Measurements from ENCODE around the gene TYW1B. TPM values are rescaled to one million over a fixed set of nuclear protein-coding genes. Genes with fewer than 3 reads are reported as not detected.
"Not testable (repeated sequence)": the region's sequence is repeated elsewhere in the genome, so short reads cannot be mapped to it uniquely, and the experiment has no call there.

Gene TYW1B
- total RNA-seq, 1 donor from 2014 or later: 5.7 TPM

GRCh38 chr7:72555238-72555637 lies 272.8 kb downstream of the TYW1B start:
- DNase-seq (ENCODE audit: low spot score, unreplicated experiment); H3K27ac Mint-ChIP-seq; H3K9me3 Mint-ChIP-seq (ENCODE audit: low read depth); H3K27me3 Mint-ChIP-seq; H3K36me3 Mint-ChIP-seq (ENCODE audit: insufficient read depth); H3K4me1 Mint-ChIP-seq (ENCODE audit: low read depth); H3K4me3 Mint-ChIP-seq (ENCODE audit: low read depth): not testable (repeated sequence)

- not testable (repeated sequence) for H3K4me3 Mint-ChIP-seq (ENCODE audit: low read depth); H3K4me1 Mint-ChIP-seq (ENCODE audit: low read depth); DNase-seq (ENCODE audit: low spot score, unreplicated experiment); H3K9me3 Mint-ChIP-seq (ENCODE audit: low read depth); H3K27ac Mint-ChIP-seq; H3K27me3 Mint-ChIP-seq; H3K36me3 Mint-ChIP-seq (ENCODE audit: insufficient read depth)
Measured at GRCh38 chr7:72554401-72554800, 273.6 kb downstream of the TYW1B start.

GRCh38 chr7:72550454-72550853 lies 277.5 kb downstream of the TYW1B start:
- not testable (repeated sequence) for H3K27me3 Mint-ChIP-seq; H3K9me3 Mint-ChIP-seq (ENCODE audit: low read depth); DNase-seq (ENCODE audit: low spot score, unreplicated experiment); H3K4me1 Mint-ChIP-seq (ENCODE audit: low read depth); H3K4me3 Mint-ChIP-seq (ENCODE audit: low read depth); H3K36me3 Mint-ChIP-seq (ENCODE audit: insufficient read depth); H3K27ac Mint-ChIP-seq

- not testable (repeated sequence) for DNase-seq (ENCODE audit: low spot score, unreplicated experiment); H3K9me3 Mint-ChIP-seq (ENCODE audit: low read depth); H3K27me3 Mint-ChIP-seq; H3K4me3 Mint-ChIP-seq (ENCODE audit: low read depth); H3K36me3 Mint-ChIP-seq (ENCODE audit: insufficient read depth); H3K4me1 Mint-ChIP-seq (ENCODE audit: low read depth); H3K27ac Mint-ChIP-seq
Measured at GRCh38 chr7:72546586-72547237, 281.3 kb downstream of the TYW1B start.

GRCh38 chr7:72544531-72544930 lies 283.5 kb downstream of the TYW1B start:
- H3K4me1 Mint-ChIP-seq (ENCODE audit: low read depth); DNase-seq (ENCODE audit: low spot score, unreplicated experiment); H3K36me3 Mint-ChIP-seq (ENCODE audit: insufficient read depth); H3K27ac Mint-ChIP-seq; H3K4me3 Mint-ChIP-seq (ENCODE audit: low read depth); H3K9me3 Mint-ChIP-seq (ENCODE audit: low read depth); H3K27me3 Mint-ChIP-seq: not testable (repeated sequence)

GRCh38 chr7:72540923-72541322 lies 287.1 kb downstream of the TYW1B start:
- Mint-ChIP-seq H3K36me3 (ENCODE audit: insufficient read depth) (no peaks in the 10 kb centered on the region), H3K27me3 (no peaks in the 10 kb centered on the region), H3K27ac (no peak overlapping the region), H3K4me1 (ENCODE audit: low read depth) (peaks cover 4% of the 10 kb centered on the region), H3K9me3 (ENCODE audit: low read depth) (no peaks in the 10 kb centered on the region), H3K4me3 (ENCODE audit: low read depth) (no peak overlapping the region)
- TF ChIP-seq CTCF (IDR thresholded peaks at IDR 0.05; ENCODE audit: unreplicated experiment): no peak
- DNase-seq (ENCODE audit: low spot score, unreplicated experiment): no peak

GRCh38 chr7:72540106-72540611 lies 287.8 kb downstream of the TYW1B start:
- Mint-ChIP-seq H3K9me3 (ENCODE audit: low read depth) (no peaks in the 10 kb centered on the region), H3K4me1 (ENCODE audit: low read depth) (peaks cover 4% of the 10 kb centered on the region), H3K27ac (no peak overlapping the region), H3K27me3 (no peaks in the 10 kb centered on the region), H3K4me3 (ENCODE audit: low read depth) (no peak overlapping the region), H3K36me3 (ENCODE audit: insufficient read depth) (no peaks in the 10 kb centered on the region)
- DNase-seq (ENCODE audit: low spot score, unreplicated experiment): no peak
- no peak for TF ChIP-seq CTCF (IDR thresholded peaks at IDR 0.05; ENCODE audit: unreplicated experiment)

- no peak overlapping the region for H3K27ac Mint-ChIP-seq
- H3K27me3 Mint-ChIP-seq: no peaks in the 10 kb centered on the region
Measured at GRCh38 chr7:72539702-72540101, 288.3 kb downstream of the TYW1B start.

More at GRCh38 chr7:72539702-72540101, 288.3 kb downstream of the TYW1B start:
- DNase-seq (ENCODE audit: low spot score, unreplicated experiment): no peak
- no peaks in the 10 kb centered on the region for H3K9me3 Mint-ChIP-seq (ENCODE audit: low read depth)
- H3K36me3 Mint-ChIP-seq (ENCODE audit: insufficient read depth): no peaks in the 10 kb centered on the region
- peaks cover 4% of the 10 kb centered on the region for H3K4me1 Mint-ChIP-seq (ENCODE audit: low read depth)
- no peak for TF ChIP-seq CTCF (IDR thresholded peaks at IDR 0.05; ENCODE audit: unreplicated experiment)
- no peak overlapping the region for H3K4me3 Mint-ChIP-seq (ENCODE audit: low read depth)
